Neuronal stem cell (in vitro differentiated cells): ENCODE results near the gene CLDN6.

Experiments used
- DNase-seq: peaks from one replicate; pipeline ENCODE4 v3.0.0-alpha.2; 2013; ENCODE audit warnings: low spot score
- H2AFZ ChIP-seq: one replicate; pipeline ENCODE4 v1.6.1; 2013; ENCODE audit warnings: mild to moderate bottlenecking, low read length, inconsistent platforms
- H2AK5ac ChIP-seq: 2 replicates; pipeline ENCODE4 v1.6.1; 2013; ENCODE audit warnings: low read depth, mild to moderate bottlenecking, inconsistent platforms, low read length, moderate library complexity, mixed read lengths
- H2BK120ac ChIP-seq: 2 replicates; pipeline ENCODE4 v1.6.1; 2013; ENCODE audit warnings: low read depth, mild to moderate bottlenecking, inconsistent platforms, low read length, moderate library complexity, mixed read lengths
- H2BK12ac ChIP-seq: one replicate; pipeline ENCODE4 v1.6.1; 2013; ENCODE audit warnings: low read length, inconsistent platforms
- H2BK15ac ChIP-seq: 2 replicates; pipeline ENCODE4 v1.6.1; 2013; ENCODE audit warnings: mild to moderate bottlenecking, low read length, inconsistent platforms, mixed read lengths
- H2BK5ac ChIP-seq: one replicate; pipeline ENCODE4 v1.6.1; 2013; ENCODE audit warnings: inconsistent platforms, mild to moderate bottlenecking, low read length, moderate library complexity
- H3K14ac ChIP-seq: one replicate; pipeline ENCODE4 v1.6.1; 2013; ENCODE audit warnings: low read length, inconsistent platforms
- H3K18ac ChIP-seq: 2 replicates; pipeline ENCODE4 v1.6.1; 2013; ENCODE audit warnings: low read length, inconsistent platforms
- H3K23ac ChIP-seq: 2 replicates; pipeline ENCODE4 v1.6.1; 2013; ENCODE audit warnings: low read depth, mild to moderate bottlenecking, mixed read lengths, low read length, inconsistent platforms; ENCODE audit not compliant: poor library complexity
- H3K27ac ChIP-seq: replicated peaks from 3 replicates; pipeline ENCODE4 v1.5.1; 2013; ENCODE audit warnings: low read length, inconsistent platforms
- H3K27me3 ChIP-seq, 3 experiments: 2 replicates each; pipeline ENCODE4 v1.6.1; 2013; ENCODE audit warnings: low read length in 3 of 3, mild to moderate bottlenecking in 2 of 3, inconsistent platforms in 1 of 3, low read depth in 1 of 3, mixed read lengths in 1 of 3, moderate library complexity in 1 of 3; ENCODE audit not compliant: control insufficient read depth in 3 of 3, insufficient read depth in 3 of 3
- H3K36me3 ChIP-seq, 2 donors: replicated peaks in 1 of 2; 2 replicates each; pipeline ENCODE4 v1.6.1; 2013; ENCODE audit warnings: low read length in 2 of 2; ENCODE audit not compliant: control insufficient read depth in 2 of 2, insufficient read depth in 2 of 2
- H3K4ac ChIP-seq: 2 replicates; pipeline ENCODE4 v1.6.1; 2013; ENCODE audit warnings: inconsistent platforms, mild to moderate bottlenecking, low read length, moderate library complexity
- H3K4me1 ChIP-seq, 2 donors: 1 replicate in 1 of 2; 2 replicates in 1 of 2; pipeline ENCODE4 v1.6.1; 2013; ENCODE audit warnings: low read length in 2 of 2, low read depth in 1 of 2; ENCODE audit not compliant: control insufficient read depth in 2 of 2, insufficient read depth in 1 of 2
- H3K4me2 ChIP-seq: one replicate; pipeline ENCODE4 v1.6.1; 2013; ENCODE audit warnings: mild to moderate bottlenecking, low read length, inconsistent platforms; ENCODE audit not compliant: insufficient read depth, poor library complexity, severe bottlenecking
- H3K4me3 ChIP-seq, 2 donors: 2 replicates each; pipeline ENCODE4 v1.5.1; 2013; ENCODE audit warnings: low read length in 2 of 2, mild to moderate bottlenecking in 2 of 2, inconsistent platforms in 1 of 2, moderate library complexity in 1 of 2
- H3K79me1 ChIP-seq: one replicate; pipeline ENCODE4 v1.6.1; 2013; ENCODE audit warnings: low read depth, mild to moderate bottlenecking, inconsistent platforms, low read length, moderate library complexity
- H3K9ac ChIP-seq: one replicate; pipeline ENCODE4 v1.6.1; 2013; ENCODE audit warnings: mild to moderate bottlenecking, low read depth, low read length, inconsistent platforms; ENCODE audit not compliant: poor library complexity
- H3K9me3 ChIP-seq, 2 donors: replicated peaks in 1 of 2; 2 replicates each; pipeline versions ENCODE3 to v1.6.1; 2013; ENCODE audit warnings: low read length in 2 of 2, mild to moderate bottlenecking in 2 of 2, inconsistent platforms in 1 of 2, low read depth in 1 of 2, mixed read lengths in 1 of 2, moderate library complexity in 1 of 2; ENCODE audit not compliant: control insufficient read depth in 2 of 2, insufficient read depth in 1 of 2
- H4K8ac ChIP-seq: one replicate; pipeline ENCODE4 v1.6.1; 2013; ENCODE audit warnings: low read depth, mild to moderate bottlenecking, inconsistent platforms, low read length, moderate library complexity
- H4K91ac ChIP-seq: one replicate; pipeline ENCODE4 v1.6.1; 2013; ENCODE audit warnings: low read length, low read depth, mild to moderate bottlenecking, inconsistent platforms; ENCODE audit not compliant: poor library complexity
- WGBS, 2 donors: extraction: QIAGEN DNeasy Blood & Tissue Kit; methylation state at CpG; one replicate each; pipeline ENCODE4 v1.1.7; 2013; ENCODE audit warnings: missing lambda C conversion rate in 2 of 2, mixed read lengths in 1 of 2; ENCODE audit not compliant: insufficient read length in 2 of 2, insufficient replicate concordance in 1 of 2; ENCODE audit errors: extremely low coverage in 2 of 2; 5-methylcytosine and 5-hydroxymethylcytosine counted together

The CLDN6 gene

GRCh38 chr16:3030222-3031212 is 12.5 kb upstream of the CLDN6 start:
- no peak overlapping the region for H3K4me3 ChIP-seq
- no peak overlapping the region for H3K14ac ChIP-seq
- H3K9ac ChIP-seq, result no peak overlapping the region
- H2BK120ac ChIP-seq, result no peak overlapping the region
- no peaks in the 10 kb centered on the region for H3K9me3 ChIP-seq
- H3K27me3 ChIP-seq, result peaks cover 2 to 33% (median 16%) of the 10 kb centered on the region in 3 experiments
- H3K79me1 ChIP-seq, result no peaks in the 10 kb centered on the region
- H4K8ac ChIP-seq, result no peak overlapping the region
- no peak overlapping the region for H3K23ac ChIP-seq
- no peak overlapping the region for H3K4me2 ChIP-seq
- peaks cover 3 to 5% of the 10 kb centered on the region in 2 donors for H3K4me1 ChIP-seq
- peak overlapping the region; percentile 67 for H2BK5ac ChIP-seq
- H2AK5ac ChIP-seq, result peak overlapping the region; percentile 83
- DNase-seq, result no peak
- peak overlapping the region; percentile 53 for H2AFZ ChIP-seq
- peaks cover 9 to 24% of the 10 kb centered on the region in 2 donors for H3K36me3 ChIP-seq
- H3K4ac ChIP-seq, result peak overlapping the region; percentile 41
- H3K27ac ChIP-seq, result no peak overlapping the region
- H2BK12ac ChIP-seq, result peak overlapping the region; percentile 16
- no peak overlapping the region for H2BK15ac ChIP-seq
- WGBS, 2 donors, result no CpG with 5 or more reads among the region's 33 CpGs
- no peak overlapping the region for H4K91ac ChIP-seq
- H3K18ac ChIP-seq, result peak overlapping the region; percentile 83

- Histone ChIP-seq H3K14ac (no peak overlapping the region), H3K27ac (no peak overlapping the region), H3K9ac (peak overlapping the region; percentile 67), H3K79me1 (no peaks in the 10 kb centered on the region), H2BK5ac (peak overlapping the region; percentile 67), H3K18ac (no peak overlapping the region), H2BK12ac (peak overlapping the region; percentile 86), H2BK15ac (no peak overlapping the region), H4K91ac (no peak overlapping the region), H3K4ac (no peak overlapping the region), H3K9me3 (no peaks in the 10 kb centered on the region), H4K8ac (no peak overlapping the region), H3K4me1 (peaks cover 3 to 5% of the 10 kb centered on the region in 2 donors), H3K27me3 (peaks cover 0 to 25% (median 8%) of the 10 kb centered on the region in 3 experiments), H3K4me2 (no peak overlapping the region), H2BK120ac (peak overlapping the region; percentile 2), H3K4me3 (no peak overlapping the region), H2AK5ac (peak overlapping the region; percentile 73), H3K23ac (no peak overlapping the region), H2AFZ (no peak overlapping the region), H3K36me3 (peaks cover 9 to 26% of the 10 kb centered on the region in 2 donors)
- no CpG with 5 or more reads among the region's 59 CpGs for WGBS, 2 donors
- DNase-seq, result no peak
Measured at GRCh38 chr16:3029491-3030221, 11.7 kb upstream of the CLDN6 start.

- no peak overlapping the region for H3K27ac ChIP-seq
- H4K8ac ChIP-seq, result no peak overlapping the region
- peak overlapping the region; percentile 72 for H3K9ac ChIP-seq
- H3K36me3 ChIP-seq, result peaks cover 9 to 26% of the 10 kb centered on the region in 2 donors
- peaks cover 4 to 5% of the 10 kb centered on the region in 2 donors for H3K4me1 ChIP-seq
- no peak overlapping the region for H2BK12ac ChIP-seq
- H3K4me2 ChIP-seq, result no peak overlapping the region
- peak overlapping the region; percentile 2 for H2BK120ac ChIP-seq
- no peak overlapping the region for H2BK5ac ChIP-seq
- no peak overlapping the region for H2AFZ ChIP-seq
- no peak overlapping the region for H4K91ac ChIP-seq
- H3K9me3 ChIP-seq, result no peaks in the 10 kb centered on the region
- H3K4ac ChIP-seq, result no peak overlapping the region
- H3K18ac ChIP-seq, result peak overlapping the region; percentile 59
- peak overlapping the region; percentile 94 for H3K23ac ChIP-seq
- no peak for DNase-seq
- WGBS, 2 donors, result no CpG with 5 or more reads among the region's 15 CpGs
- H3K27me3 ChIP-seq, result peaks cover 0 to 17% (median 5%) of the 10 kb centered on the region in 3 experiments
- no peaks in the 10 kb centered on the region for H3K79me1 ChIP-seq
- peak overlapping the region; percentile 97 for H2BK15ac ChIP-seq
- H2AK5ac ChIP-seq, result peak overlapping the region; percentile 96
- H3K4me3 ChIP-seq, result no peak overlapping the region
- H3K14ac ChIP-seq, result no peak overlapping the region
Measured at GRCh38 chr16:3028716-3029319, 10.8 kb upstream of the CLDN6 start.
